ENCODE results near the gene LCK.
A peak's percentile ranks its signal among the peaks of the same experiment; 100 is the strongest.
"Not testable (repeated sequence)": the region's sequence is repeated elsewhere in the genome, so short reads cannot be mapped to it uniquely, and the experiment has no call there.

Gene LCK

DNA sequence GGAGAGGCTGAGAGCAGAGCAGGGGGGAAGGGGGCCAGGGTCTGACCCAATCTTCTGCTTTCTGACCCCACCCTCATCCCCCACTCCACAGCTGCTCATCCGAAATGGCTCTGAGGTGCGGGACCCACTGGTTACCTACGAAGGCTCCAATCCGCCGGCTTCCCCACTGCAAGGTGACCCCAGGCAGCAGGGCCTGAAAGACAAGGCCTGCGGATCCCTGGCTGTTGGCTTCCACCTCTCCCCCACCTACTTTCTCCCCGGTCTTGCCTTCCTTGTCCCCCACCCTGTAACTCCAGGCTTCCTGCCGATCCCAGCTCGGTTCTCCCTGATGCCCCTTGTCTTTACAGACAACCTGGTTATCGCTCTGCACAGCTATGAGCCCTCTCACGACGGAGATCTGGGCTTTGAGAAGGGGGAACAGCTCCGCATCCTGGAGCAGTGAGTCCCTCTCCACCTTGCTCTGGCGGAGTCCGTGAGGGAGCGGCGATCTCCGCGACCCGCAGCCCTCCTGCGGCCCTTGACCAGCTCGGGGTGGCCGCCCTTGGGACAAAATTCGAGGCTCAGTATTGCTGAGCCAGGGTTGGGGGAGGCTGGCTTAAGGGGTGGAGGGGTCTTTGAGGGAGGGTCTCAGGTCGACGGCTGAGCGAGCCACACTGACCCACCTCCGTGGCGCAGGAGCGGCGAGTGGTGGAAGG, 23.7 kb downstream of the LCK start:
- no peak for DNase-seq

GRCh38 chr1:32275424-32275823, 24.4 kb downstream of the LCK start:
- no peak for DNase-seq

GRCh38 chr1:32276032-32276782, 25.1 kb downstream of the LCK start:
- DNase-seq: no peak

DNA sequence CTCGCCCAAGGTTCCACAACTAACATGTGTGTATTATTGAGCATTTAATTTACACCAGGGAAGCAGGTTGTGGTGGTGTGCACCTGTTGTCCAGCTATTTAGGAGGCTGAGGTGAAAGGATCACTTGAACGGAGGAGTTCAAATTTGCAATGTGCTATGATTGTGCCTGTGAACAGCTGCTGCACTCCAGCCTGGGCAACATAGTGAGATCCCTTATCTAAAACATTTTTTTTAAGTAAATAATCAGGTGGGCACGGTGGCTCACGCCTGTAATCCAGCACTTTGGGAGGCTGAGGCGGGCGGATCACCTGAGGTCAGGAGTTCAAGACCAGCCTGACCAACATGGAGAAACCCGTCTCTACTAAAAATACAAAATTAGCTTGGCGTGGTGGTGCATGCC, 33.7 kb downstream of the LCK start:
- DNase-seq: not testable (repeated sequence)

DNA sequence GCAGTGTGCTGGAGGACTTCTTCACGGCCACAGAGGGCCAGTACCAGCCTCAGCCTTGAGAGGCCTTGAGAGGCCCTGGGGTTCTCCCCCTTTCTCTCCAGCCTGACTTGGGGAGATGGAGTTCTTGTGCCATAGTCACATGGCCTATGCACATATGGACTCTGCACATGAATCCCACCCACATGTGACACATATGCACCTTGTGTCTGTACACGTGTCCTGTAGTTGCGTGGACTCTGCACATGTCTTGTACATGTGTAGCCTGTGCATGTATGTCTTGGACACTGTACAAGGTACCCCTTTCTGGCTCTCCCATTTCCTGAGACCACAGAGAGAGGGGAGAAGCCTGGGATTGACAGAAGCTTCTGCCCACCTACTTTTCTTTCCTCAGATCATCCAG, 34.6 kb downstream of the LCK start:
- no peak for DNase-seq

DNA sequence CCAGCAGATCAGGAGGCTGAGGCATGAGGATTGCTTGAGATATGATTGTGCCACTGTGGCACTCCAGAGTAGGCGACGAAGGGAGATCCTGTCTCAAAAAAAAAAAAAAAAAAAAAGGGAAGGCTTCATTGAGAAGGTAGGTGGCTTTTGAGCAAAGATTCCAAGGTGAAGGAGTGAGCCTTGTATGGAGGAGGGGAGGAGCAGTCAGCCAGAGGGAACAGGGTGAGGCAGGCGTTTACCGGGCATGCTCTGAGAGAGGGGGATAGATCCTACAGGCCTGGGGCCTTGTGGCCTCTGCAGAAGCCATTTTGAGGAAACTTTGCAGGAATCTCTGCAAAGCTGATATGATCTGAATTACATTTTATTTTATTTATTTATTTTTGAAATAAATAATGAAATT, 35.7 kb downstream of the LCK start:
- no peak for DNase-seq

- no peak for DNase-seq
Measured at GRCh38 chr1:32289256-32289655, 38.2 kb downstream of the LCK start.

DNA sequence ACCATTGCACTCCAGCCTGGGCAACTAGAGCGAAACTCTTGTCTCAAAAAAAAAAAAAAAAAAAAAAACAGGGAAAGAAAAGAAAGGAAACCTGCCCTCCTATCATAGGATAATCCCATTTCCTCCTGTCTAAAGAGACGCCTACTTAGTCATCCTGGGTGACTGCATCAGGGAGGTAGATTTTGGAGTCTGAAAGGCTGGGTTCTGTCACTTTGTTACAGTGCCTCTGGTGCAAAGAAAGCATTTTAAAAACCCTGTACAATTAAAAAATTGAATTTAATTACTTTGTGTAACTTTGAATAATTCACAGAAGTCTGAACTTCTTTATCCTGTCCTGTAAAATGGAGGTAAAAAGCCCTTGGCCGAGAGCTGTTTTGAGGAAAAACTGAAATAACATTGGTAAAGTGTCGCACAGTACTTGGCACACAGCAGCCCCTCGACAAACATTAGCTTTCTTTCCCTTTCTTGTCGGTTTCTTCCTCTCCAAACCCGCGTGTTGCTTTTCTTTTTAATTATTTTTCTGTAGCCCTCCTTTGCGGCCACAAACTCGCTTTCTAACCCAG, 40.2 kb downstream of the LCK start:
- no peak for DNase-seq

GRCh38 chr1:32291708-32292538, 40.9 kb downstream of the LCK start, which contains the start of gene HDAC1:
Gene HDAC1 (plus strand): TSS chr1:32292083. CDS start chr1:32292170, 87 bp downstream.
- DNase-seq: peak; percentile 99

- not testable (repeated sequence) for DNase-seq
Measured at GRCh38 chr1:32298211-32298610, 47.1 kb downstream of the LCK start.

DNA sequence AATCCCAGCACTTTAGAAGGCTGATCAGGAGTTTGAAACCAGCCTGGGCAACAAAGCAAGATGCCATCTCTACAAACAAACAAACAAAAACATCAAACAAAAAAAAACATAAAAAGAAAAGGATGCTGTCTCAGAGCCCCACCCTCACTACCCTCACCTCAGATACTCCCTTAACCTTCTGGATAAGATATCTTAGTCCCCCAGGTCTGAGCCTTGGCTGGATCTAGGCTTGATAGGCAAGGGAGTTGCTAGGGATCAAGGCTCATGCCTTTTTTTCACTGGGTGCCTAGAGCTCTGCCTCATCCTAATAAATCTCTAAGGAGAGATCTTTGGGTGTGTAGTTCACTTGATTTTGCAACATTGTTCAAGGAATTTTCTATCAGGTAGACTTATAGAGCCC, 48.3 kb downstream of the LCK start:
- DNase-seq: no peak

DNA sequence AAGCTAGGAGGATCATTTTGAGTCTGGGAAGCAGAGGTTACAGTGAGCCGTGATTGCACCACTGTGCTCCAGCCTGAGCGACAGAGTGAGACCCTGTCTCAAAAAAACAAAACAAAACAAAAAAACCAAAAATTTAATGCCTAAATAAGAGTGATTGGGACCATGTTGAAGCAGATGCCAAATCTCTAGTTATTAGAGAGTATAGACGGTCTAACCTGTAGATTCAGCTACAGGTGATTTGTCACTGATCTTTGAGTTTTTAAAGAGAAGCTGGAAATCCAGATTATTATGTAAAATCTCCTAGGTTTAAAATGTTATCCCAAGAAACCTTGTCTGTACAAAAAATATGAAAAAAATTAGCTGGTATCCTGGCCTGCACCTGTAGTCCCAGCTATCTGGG, 52.3 kb downstream of the LCK start:
- no peak for DNase-seq

GRCh38 chr1:32303997-32304622, 53.0 kb downstream of the LCK start:
- no peak for DNase-seq

- no peak for DNase-seq
Measured at GRCh38 chr1:32305310-32305709, 54.2 kb downstream of the LCK start.

- no peak for DNase-seq
Measured at GRCh38 chr1:32307324-32307723, 56.3 kb downstream of the LCK start.

DNA sequence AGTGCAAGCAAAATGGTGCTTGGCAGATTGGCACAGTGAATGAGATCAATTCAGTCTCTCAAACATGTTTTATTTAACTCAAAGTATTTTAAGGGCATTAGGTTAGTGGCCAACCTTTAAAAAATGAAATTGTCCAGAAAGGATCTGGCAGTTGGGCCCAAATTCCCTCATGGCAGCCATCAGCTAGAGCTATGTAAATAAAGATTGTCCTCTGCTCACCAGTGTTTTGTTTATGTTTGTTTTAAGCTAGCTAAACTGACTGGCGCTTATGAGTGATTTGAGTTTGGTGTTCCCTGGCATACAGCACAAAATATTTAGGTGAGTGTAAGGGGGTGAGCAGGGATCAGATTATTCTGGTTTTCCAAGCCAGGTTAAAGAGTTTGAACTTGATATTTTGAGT, 58.9 kb downstream of the LCK start:
- no peak for DNase-seq

DNA sequence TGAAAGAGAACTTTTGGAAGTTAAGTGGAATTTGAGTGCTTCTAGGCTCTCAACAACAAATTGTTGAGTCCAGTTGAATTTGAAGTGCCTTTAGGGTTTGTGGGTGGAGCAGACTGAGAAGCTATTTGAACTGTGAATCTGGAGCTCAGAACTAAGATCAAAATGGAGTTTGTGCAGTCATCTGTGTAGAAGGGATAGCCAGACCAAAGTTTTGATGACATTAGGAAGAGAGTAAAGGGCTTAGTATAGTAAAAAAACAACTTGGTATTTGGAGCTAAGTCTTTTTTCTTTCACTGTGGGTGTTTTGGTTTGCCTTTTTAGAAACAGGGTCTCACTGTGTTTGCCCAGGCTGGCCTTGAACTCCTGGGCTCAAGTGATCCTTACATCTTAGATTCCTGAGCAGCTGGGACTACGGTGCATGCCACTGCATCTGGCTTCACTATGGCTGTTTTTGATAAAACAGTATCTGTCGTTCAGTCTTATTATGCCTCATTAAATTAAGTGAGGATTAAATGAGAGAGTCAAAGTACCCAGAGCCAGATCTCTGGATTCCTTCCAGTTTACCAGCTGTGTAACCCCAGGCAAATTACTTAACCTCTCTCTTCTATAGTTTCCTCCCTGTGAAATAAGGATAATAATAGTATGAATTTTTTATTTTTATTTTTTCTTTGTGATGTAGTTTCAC, 60.8 kb downstream of the LCK start:
- no peak for DNase-seq

GRCh38 chr1:32316903-32317277, 65.8 kb downstream of the LCK start:
- DNase-seq: no peak

- DNase-seq: no peak
Measured at GRCh38 chr1:32318127-32318869, 67.2 kb downstream of the LCK start.

- DNase-seq: no peak
Measured at GRCh38 chr1:32321712-32322291, 70.7 kb downstream of the LCK start.

DNA sequence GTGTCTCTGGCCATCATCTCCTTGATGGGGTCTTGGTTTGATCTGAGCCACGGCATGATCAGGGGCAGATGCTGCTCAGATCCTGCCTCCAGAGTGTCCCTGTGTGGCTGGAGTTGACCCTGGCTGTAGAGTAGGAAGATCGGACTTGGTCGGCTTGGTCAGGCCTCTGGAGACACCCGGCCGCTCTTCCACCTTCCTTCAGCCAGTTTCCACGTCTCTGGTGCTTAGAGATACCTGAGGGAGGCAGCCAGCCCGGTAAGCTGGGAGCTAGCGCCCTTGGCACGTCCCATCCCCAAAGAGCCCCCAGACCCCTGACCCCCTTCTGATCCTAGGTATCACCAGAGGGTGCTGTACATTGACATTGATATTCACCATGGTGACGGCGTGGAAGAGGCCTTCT, 76.1 kb downstream of the LCK start:
- no peak for DNase-seq
